SK-N-SH (cell line): ENCODE measurements around the gene FRA10AC1. TPM values are rescaled to one million over a fixed set of nuclear protein-coding genes. Genes with fewer than 3 reads are reported as not detected.
A peak's percentile ranks its signal among the peaks of the same experiment; 100 is the strongest.

Experiments used
- CTCF ChIA-PET: fragments of 300-600, 350-600 bp; formaldehyde crosslinking; extraction: SDS; loops from one replicate; lab custom pipeline; 2021; lab: Yijun Ruan, JAX
- POLR2A ChIA-PET: fragments of 350-600 bp; sonication (Branson Sonifier 250); formaldehyde crosslinking; extraction: SDS; loops from one replicate; lab custom pipeline; 2020; ENCODE audit warnings: antibody characterized with exemption, inconsistent platforms; lab: Yijun Ruan, JAX
- DNase-seq: peaks from one replicate; pipeline ENCODE4 v3.0.0; 2012
- H2AFZ ChIP-seq: fragments of 200-600 bp; sonication (generic); 2 replicates; pipeline ENCODE4 v1.8.1; 2016; ENCODE audit warnings: antibody characterized with exemption, mild to moderate bottlenecking, low read depth
- H3F3A ChIP-seq: fragments of 200-600 bp; sonication (generic); replicated peaks from 2 replicates; pipeline ENCODE3; 2016; ENCODE audit warnings: antibody characterized with exemption, mild to moderate bottlenecking; ENCODE audit not compliant: insufficient read depth
- H3K27ac ChIP-seq, 2 experiments: fragments of 200-500 bp in 1 of 2; fragments of 200-600 bp in 1 of 2; sonication (Bioruptor generic) in 1 of 2; sonication (generic), shearing (Covaris generic) in 1 of 2; 2 replicates each; pipeline versions ENCODE4 v1.5.1 to v1.6.1; 2014 to 2016; ENCODE audit warnings: low read depth in 2 of 2, inconsistent platforms in 1 of 2, low read length in 1 of 2, mild to moderate bottlenecking in 1 of 2, mixed read lengths in 1 of 2
- H3K27me3 ChIP-seq: fragments of 200-600 bp; sonication (generic), shearing (Covaris generic); 2 replicates; pipeline ENCODE4 v1.6.1; 2016; ENCODE audit warnings: mixed run types; ENCODE audit not compliant: insufficient read depth
- H3K36me3 ChIP-seq, 2 experiments: fragments of 200-500 bp in 1 of 2; fragments of 200-600 bp in 1 of 2; sonication (Bioruptor generic) in 1 of 2; sonication (generic) in 1 of 2; replicated peaks in 1 of 2; 2 replicates each; pipeline versions ENCODE3 to v1.5.1; 2014 to 2016; ENCODE audit warnings: low read length in 1 of 2, mild to moderate bottlenecking in 1 of 2; ENCODE audit not compliant: insufficient read depth in 2 of 2, control insufficient read depth in 1 of 2
- H3K4me1 ChIP-seq, 2 experiments: fragments of 200-500 bp in 1 of 2; fragments of 200-600 bp in 1 of 2; sonication (Bioruptor generic) in 1 of 2; sonication (generic), shearing (Covaris generic) in 1 of 2; 2 replicates each; pipeline versions ENCODE4 v1.5.1 to v1.6.1; 2014 to 2016; ENCODE audit warnings: low read depth in 1 of 2, low read length in 1 of 2, mixed run types in 1 of 2; ENCODE audit not compliant: insufficient read depth in 2 of 2, control insufficient read depth in 1 of 2
- H3K4me2 ChIP-seq: fragments of 200-600 bp; sonication (generic), shearing (Covaris generic); 2 replicates; pipeline ENCODE4 v1.6.1; 2017; ENCODE audit warnings: mixed run types
- H3K4me3 ChIP-seq, 2 experiments: fragments of 200-500 bp in 1 of 2; fragments of 200-600 bp in 1 of 2; sonication (Bioruptor generic) in 1 of 2; sonication (generic), shearing (Covaris generic) in 1 of 2; 2 replicates each; pipeline versions ENCODE4 v1.5.1 to v1.8.1; 2014 to 2016; ENCODE audit warnings: low read depth in 2 of 2, inconsistent platforms in 1 of 2, low read length in 1 of 2, mild to moderate bottlenecking in 1 of 2, mixed read lengths in 1 of 2, moderate library complexity in 1 of 2
- H3K79me2 ChIP-seq: fragments of 200-600 bp; sonication (generic); 2 replicates; pipeline ENCODE4 v1.8.1; 2017; ENCODE audit warnings: mild to moderate bottlenecking; ENCODE audit not compliant: insufficient read depth
- H3K9ac ChIP-seq: fragments of 200-600 bp; sonication (generic); 2 replicates; pipeline ENCODE4 v1.6.1; 2017; ENCODE audit warnings: mixed run types
- H3K9me2 ChIP-seq: fragments of 200-600 bp; sonication (generic); 2 replicates; pipeline ENCODE4 v1.6.1; 2017; ENCODE audit warnings: mixed run types
- H3K9me3 ChIP-seq: fragments of 200-600 bp; sonication (generic); 2 replicates; pipeline ENCODE4 v1.6.1; 2017; ENCODE audit warnings: mixed run types, mild to moderate bottlenecking, moderate library complexity
- H4K20me1 ChIP-seq: fragments of 200-600 bp; sonication (generic); 2 replicates; pipeline ENCODE4 v1.6.1; 2017; ENCODE audit warnings: mild to moderate bottlenecking, mixed run types; ENCODE audit not compliant: insufficient read depth
- EP300 ChIP-seq, 2 experiments: IDR thresholded peaks; 2 replicates each; pipeline versions ENCODE4 v1.4.0 to v1.6.1; 2012; ENCODE audit warnings: borderline replicate concordance in 1 of 2, low read depth in 1 of 2, low read length in 1 of 2
- FOSL2 ChIP-seq: IDR thresholded peaks from 2 replicates; pipeline ENCODE4 v1.4.0; 2012; ENCODE audit warnings: low read depth, mild to moderate bottlenecking, moderate library complexity, borderline replicate concordance
- FOXM1 ChIP-seq: IDR thresholded peaks from 2 replicates; pipeline ENCODE4 v1.4.0; 2012; ENCODE audit warnings: low read depth, mild to moderate bottlenecking
- IRF3 ChIP-seq: fragments of 150-350 bp; IDR thresholded peaks from 2 replicates; pipeline ENCODE4 v1.6.1; 2016; ENCODE audit warnings: mild to moderate bottlenecking, low read depth, low read length
- JUND ChIP-seq: IDR thresholded peaks from 2 replicates; pipeline ENCODE4 v1.4.0; 2012
- MAX ChIP-seq: IDR thresholded peaks from 2 replicates; pipeline ENCODE4 v1.4.0; 2012; ENCODE audit warnings: low read depth
- MEF2A ChIP-seq: IDR thresholded peaks from 2 replicates; pipeline ENCODE4 v1.4.0; 2012; ENCODE audit warnings: low read depth, borderline replicate concordance
- MXI1 ChIP-seq: IDR thresholded peaks from 2 replicates; pipeline ENCODE4 v1.6.1; 2012; ENCODE audit warnings: mild to moderate bottlenecking, low read depth, low read length, improper control_type of control experiment
- POLR2AphosphoS5 ChIP-seq: IDR thresholded peaks from 2 replicates; pipeline ENCODE4 v1.6.1; 2012; ENCODE audit warnings: low read depth, low read length
- RAD21 ChIP-seq: IDR thresholded peaks from 2 replicates; pipeline ENCODE4 v1.6.1; 2012; ENCODE audit warnings: mild to moderate bottlenecking, low read length
- RCOR1 ChIP-seq: fragments of 150-350 bp; IDR thresholded peaks from 2 replicates; pipeline ENCODE4 v1.6.1; 2017; ENCODE audit warnings: antibody characterized with exemption, low read length
- RXRA ChIP-seq: IDR thresholded peaks from 2 replicates; pipeline ENCODE4 v1.4.0; 2012; ENCODE audit warnings: low read depth, mild to moderate bottlenecking, borderline replicate concordance
- SIN3A ChIP-seq: IDR thresholded peaks from 2 replicates; pipeline ENCODE4 v1.6.1; 2012; ENCODE audit warnings: low read depth, mild to moderate bottlenecking, low read length, moderate library complexity, borderline replicate concordance
- SMC3 ChIP-seq: IDR thresholded peaks from 2 replicates; pipeline ENCODE4 v1.6.1; 2012; ENCODE audit warnings: low read depth, low read length, improper control_type of control experiment
- WGBS: methylation state at CpG from one replicate; pipeline ENCODE4 v1.1.6; 2017; ENCODE audit warnings: low lambda C conversion rate; 5-methylcytosine and 5-hydroxymethylcytosine counted together
- polyA plus RNA-seq, 3 experiments: library from polyadenylated mRNA; depleted of rRNA; stranded (reverse); fragments of >200 nt; gene quantifications; 2 replicates each; pipeline ENCODE4 v1.2.3, GENCODE V29; 2012
- TF ChIP-seq, protein P1 (sequence below): IDR thresholded peaks from 2 replicates; pipeline ENCODE4 v1.4.0; 2012; ENCODE audit warnings: low read depth, borderline replicate concordance
- TF ChIP-seq, protein P2 (sequence below): IDR thresholded peaks from 2 replicates; pipeline ENCODE4 v1.6.1; 2012; ENCODE audit warnings: mild to moderate bottlenecking, low read depth, low read length, moderate library complexity
- TF ChIP-seq, protein P3 (sequence below): IDR thresholded peaks from 2 replicates; pipeline ENCODE4; 2012

FRA10AC1 gene
- polyA plus RNA-seq, 1 of the 3 experiments (the other 2 are of a cell fraction) = 3.9 TPM

DNA sequence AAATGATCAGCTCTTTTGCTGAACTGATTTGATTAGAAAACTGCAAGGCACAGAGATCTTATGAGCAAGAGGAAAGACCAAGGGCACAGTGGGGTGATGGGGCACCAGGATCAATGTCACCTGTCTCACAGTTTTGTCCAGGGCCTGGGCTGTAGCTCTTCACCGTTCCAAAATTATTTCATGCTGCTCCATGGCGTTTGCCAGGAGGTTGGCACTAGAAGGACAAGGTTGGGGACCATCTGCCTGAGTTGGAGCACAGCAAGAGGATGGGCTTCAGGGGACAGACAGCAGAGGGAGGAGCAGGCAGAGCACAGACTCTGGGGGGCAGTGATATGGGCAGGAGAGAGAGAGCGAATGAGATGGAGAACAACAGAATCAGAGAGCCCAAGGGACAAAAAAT, 17.5 kb upstream of the FRA10AC1 start:
- TF ChIP-seq RAD21 (no peak), POLR2AphosphoS5 (no peak), MXI1 (no peak), FOXM1 (no peak), SMC3 (no peak), RCOR1 (no peak), JUND (no peak), IRF3 (no peak), SIN3A (no peak), RXRA (no peak), MEF2A (no peak), EP300 (IDR thresholded peaks at IDR 0.05; ENCODE audit: borderline replicate concordance in 1 of 2, low read depth in 1 of 2, low read length in 1 of 2) (no peak), FOSL2 (no peak)
- TF ChIP-seq, protein P1, sequence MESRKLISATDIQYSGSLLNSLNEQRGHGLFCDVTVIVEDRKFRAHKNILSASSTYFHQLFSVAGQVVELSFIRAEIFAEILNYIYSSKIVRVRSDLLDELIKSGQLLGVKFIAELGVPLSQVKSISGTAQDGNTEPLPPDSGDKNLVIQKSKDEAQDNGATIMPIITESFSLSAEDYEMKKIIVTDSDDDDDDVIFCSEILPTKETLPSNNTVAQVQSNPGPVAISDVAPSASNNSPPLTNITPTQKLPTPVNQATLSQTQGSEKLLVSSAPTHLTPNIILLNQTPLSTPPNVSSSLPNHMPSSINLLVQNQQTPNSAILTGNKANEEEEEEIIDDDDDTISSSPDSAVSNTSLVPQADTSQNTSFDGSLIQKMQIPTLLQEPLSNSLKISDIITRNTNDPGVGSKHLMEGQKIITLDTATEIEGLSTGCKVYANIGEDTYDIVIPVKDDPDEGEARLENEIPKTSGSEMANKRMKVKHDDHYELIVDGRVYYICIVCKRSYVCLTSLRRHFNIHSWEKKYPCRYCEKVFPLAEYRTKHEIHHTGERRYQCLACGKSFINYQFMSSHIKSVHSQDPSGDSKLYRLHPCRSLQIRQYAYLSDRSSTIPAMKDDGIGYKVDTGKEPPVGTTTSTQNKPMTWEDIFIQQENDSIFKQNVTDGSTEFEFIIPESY = no peak
- ChIA-PET CTCF (interaction anchor here (1.3 to 2.3 kb wide), 2 partner anchors 94 to 139 kb away, joined by 5 to 7 read pairs; no protein-coding TSS in a partner anchor), POLR2A (no interaction called here)
- Histone ChIP-seq H3K27ac (no peak overlapping the region), H3K9me3 (no peaks in the 10 kb centered on the region), H3K4me2 (no peak overlapping the region), H3F3A (no peaks in the 10 kb centered on the region), H3K36me3 (no peaks in the 10 kb centered on the region), H2AFZ (no peak overlapping the region), H3K9ac (no peak overlapping the region), H3K4me3 (no peak overlapping the region), H3K79me2 (no peaks in the 10 kb centered on the region), H3K4me1 (no peaks in the 10 kb centered on the region), H4K20me1 (no peaks in the 10 kb centered on the region), H3K27me3 (no peaks in the 10 kb centered on the region), H3K9me2 (no peaks in the 10 kb centered on the region)
- DNase-seq = no peak
- 22% methylated on average over 3 of the region's 3 CpGs for WGBS

DNA sequence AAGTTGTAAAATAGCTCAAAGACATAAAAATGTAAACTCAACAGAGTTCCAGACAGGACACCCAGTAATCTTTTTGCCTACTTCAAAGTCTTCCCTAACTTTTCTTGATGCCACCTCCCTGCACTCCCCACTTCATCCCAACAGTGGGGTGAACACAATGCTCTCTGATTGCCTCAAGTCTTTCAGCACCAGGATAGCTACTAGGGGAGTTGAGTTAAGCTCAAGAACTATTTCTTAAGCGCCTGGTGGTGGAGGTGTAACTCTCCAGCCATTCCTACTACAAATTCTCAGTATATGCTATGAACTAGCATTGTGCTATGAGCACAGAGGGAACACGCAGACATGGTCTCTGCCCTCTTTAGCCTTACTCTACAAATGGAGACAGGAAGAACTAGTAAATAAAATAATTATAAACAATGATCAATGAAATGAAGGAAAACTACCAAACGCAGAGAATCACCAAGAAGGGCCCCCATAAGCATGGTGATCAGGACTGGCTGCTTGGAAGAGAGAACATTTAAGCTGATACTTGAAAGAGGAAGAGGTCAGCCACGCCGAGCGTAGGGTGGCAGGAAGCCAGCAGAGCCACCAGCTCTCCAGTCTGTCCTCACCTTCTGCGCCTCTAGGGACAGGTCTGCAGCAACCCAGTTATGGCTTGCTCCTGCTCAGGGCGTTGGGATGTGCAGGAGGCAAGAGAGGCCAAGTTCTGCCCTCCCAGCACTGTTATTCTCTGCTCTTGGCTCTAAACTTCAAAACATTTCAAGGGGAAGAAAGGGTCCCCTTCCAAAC, 16.7 kb upstream of the FRA10AC1 start:
- Histone ChIP-seq H3K9me3 (no peaks in the 10 kb centered on the region), H3K27me3 (no peaks in the 10 kb centered on the region), H2AFZ (no peak overlapping the region), H3F3A (no peaks in the 10 kb centered on the region), H3K9me2 (no peaks in the 10 kb centered on the region), H3K36me3 (no peaks in the 10 kb centered on the region), H3K27ac (no peak overlapping the region), H3K4me1 (no peaks in the 10 kb centered on the region), H3K4me3 (no peak overlapping the region), H3K79me2 (no peaks in the 10 kb centered on the region), H3K4me2 (no peak overlapping the region), H4K20me1 (no peaks in the 10 kb centered on the region), H3K9ac (no peak overlapping the region)
- WGBS = 58% methylated on average over 7 of the region's 8 CpGs
- ChIA-PET POLR2A (no interaction called here), CTCF (interaction anchor here (0.7 to 2.3 kb wide), 4 partner anchors 11 to 140 kb away, joined by 3 to 7 read pairs (median 4); partner anchors contain the start of gene FRA10AC1)
- TF ChIP-seq, protein P2, sequence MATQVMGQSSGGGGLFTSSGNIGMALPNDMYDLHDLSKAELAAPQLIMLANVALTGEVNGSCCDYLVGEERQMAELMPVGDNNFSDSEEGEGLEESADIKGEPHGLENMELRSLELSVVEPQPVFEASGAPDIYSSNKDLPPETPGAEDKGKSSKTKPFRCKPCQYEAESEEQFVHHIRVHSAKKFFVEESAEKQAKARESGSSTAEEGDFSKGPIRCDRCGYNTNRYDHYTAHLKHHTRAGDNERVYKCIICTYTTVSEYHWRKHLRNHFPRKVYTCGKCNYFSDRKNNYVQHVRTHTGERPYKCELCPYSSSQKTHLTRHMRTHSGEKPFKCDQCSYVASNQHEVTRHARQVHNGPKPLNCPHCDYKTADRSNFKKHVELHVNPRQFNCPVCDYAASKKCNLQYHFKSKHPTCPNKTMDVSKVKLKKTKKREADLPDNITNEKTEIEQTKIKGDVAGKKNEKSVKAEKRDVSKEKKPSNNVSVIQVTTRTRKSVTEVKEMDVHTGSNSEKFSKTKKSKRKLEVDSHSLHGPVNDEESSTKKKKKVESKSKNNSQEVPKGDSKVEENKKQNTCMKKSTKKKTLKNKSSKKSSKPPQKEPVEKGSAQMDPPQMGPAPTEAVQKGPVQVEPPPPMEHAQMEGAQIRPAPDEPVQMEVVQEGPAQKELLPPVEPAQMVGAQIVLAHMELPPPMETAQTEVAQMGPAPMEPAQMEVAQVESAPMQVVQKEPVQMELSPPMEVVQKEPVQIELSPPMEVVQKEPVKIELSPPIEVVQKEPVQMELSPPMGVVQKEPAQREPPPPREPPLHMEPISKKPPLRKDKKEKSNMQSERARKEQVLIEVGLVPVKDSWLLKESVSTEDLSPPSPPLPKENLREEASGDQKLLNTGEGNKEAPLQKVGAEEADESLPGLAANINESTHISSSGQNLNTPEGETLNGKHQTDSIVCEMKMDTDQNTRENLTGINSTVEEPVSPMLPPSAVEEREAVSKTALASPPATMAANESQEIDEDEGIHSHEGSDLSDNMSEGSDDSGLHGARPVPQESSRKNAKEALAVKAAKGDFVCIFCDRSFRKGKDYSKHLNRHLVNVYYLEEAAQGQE = peak; percentile 77
- TF ChIP-seq MAX (no peak), POLR2AphosphoS5 (no peak)
- TF ChIP-seq, protein P3, sequence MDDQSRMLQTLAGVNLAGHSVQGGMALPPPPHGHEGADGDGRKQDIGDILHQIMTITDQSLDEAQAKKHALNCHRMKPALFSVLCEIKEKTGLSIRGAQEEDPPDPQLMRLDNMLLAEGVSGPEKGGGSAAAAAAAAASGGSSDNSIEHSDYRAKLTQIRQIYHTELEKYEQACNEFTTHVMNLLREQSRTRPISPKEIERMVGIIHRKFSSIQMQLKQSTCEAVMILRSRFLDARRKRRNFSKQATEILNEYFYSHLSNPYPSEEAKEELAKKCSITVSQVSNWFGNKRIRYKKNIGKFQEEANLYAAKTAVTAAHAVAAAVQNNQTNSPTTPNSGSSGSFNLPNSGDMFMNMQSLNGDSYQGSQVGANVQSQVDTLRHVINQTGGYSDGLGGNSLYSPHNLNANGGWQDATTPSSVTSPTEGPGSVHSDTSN = no peak
- DNase-seq = no peak
